ENCODE data around the gene GINS1.

The GINS1 gene

GRCh38 chr20:25496165-25496967, 88.9 kb downstream of the GINS1 start:
- DNase-seq, result no peak

- no peak for DNase-seq
Observed at GRCh38 chr20:25496968-25497401, 89.5 kb downstream of the GINS1 start.

- no peak for DNase-seq
Observed at GRCh38 chr20:25497586-25498279, 90.3 kb downstream of the GINS1 start.

All from NCI-H187 (cell line).